ENCODE results near the gene PLA2G4A.

DNA sequence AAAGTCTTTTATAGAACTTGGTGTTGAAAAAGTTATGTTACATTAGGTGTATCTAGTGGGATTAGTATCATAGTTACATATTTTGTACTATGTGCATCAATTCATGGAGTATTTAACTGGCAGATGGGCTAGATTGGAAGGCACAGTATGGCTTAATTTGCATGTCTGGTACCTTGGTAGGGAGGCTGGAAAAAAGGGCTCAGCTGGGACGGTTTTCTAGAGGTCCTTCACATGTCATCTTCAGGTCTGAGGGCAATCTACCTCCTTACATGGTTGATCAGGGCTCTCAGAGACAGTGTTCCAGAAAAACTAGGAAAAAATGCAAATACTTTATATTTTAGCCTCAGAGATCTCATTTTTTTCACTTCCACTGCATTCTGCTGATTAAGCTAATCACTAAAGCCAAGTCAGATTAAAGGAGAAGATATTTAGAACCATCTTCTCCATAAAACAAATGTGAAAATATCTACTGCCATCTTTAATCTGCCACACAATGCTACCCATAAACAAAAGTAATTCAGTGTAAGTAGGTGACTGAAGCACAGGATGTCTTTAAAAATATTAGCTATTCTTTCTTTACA lies 209.3 kb downstream of the PLA2G4A start:
- TF ChIP-seq SMC3 (conservative IDR thresholded peaks at IDR 0.05; ENCODE audit: poor library complexity), result no peak
- TF ChIP-seq, protein P1, sequence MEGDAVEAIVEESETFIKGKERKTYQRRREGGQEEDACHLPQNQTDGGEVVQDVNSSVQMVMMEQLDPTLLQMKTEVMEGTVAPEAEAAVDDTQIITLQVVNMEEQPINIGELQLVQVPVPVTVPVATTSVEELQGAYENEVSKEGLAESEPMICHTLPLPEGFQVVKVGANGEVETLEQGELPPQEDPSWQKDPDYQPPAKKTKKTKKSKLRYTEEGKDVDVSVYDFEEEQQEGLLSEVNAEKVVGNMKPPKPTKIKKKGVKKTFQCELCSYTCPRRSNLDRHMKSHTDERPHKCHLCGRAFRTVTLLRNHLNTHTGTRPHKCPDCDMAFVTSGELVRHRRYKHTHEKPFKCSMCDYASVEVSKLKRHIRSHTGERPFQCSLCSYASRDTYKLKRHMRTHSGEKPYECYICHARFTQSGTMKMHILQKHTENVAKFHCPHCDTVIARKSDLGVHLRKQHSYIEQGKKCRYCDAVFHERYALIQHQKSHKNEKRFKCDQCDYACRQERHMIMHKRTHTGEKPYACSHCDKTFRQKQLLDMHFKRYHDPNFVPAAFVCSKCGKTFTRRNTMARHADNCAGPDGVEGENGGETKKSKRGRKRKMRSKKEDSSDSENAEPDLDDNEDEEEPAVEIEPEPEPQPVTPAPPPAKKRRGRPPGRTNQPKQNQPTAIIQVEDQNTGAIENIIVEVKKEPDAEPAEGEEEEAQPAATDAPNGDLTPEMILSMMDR (IDR thresholded peaks at IDR 0.05; ENCODE audit: poor library complexity, severe bottlenecking), result no peak
- TF ChIP-seq, protein P2, sequence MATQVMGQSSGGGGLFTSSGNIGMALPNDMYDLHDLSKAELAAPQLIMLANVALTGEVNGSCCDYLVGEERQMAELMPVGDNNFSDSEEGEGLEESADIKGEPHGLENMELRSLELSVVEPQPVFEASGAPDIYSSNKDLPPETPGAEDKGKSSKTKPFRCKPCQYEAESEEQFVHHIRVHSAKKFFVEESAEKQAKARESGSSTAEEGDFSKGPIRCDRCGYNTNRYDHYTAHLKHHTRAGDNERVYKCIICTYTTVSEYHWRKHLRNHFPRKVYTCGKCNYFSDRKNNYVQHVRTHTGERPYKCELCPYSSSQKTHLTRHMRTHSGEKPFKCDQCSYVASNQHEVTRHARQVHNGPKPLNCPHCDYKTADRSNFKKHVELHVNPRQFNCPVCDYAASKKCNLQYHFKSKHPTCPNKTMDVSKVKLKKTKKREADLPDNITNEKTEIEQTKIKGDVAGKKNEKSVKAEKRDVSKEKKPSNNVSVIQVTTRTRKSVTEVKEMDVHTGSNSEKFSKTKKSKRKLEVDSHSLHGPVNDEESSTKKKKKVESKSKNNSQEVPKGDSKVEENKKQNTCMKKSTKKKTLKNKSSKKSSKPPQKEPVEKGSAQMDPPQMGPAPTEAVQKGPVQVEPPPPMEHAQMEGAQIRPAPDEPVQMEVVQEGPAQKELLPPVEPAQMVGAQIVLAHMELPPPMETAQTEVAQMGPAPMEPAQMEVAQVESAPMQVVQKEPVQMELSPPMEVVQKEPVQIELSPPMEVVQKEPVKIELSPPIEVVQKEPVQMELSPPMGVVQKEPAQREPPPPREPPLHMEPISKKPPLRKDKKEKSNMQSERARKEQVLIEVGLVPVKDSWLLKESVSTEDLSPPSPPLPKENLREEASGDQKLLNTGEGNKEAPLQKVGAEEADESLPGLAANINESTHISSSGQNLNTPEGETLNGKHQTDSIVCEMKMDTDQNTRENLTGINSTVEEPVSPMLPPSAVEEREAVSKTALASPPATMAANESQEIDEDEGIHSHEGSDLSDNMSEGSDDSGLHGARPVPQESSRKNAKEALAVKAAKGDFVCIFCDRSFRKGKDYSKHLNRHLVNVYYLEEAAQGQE (IDR thresholded peaks at IDR 0.05; ENCODE audit: borderline replicate concordance), result no peak
- TF ChIP-seq TAF1 (IDR thresholded peaks at IDR 0.05; ENCODE audit: low read depth), result no peak
- no peak for TF ChIP-seq EZH2 (IDR thresholded peaks at IDR 0.05; ENCODE audit: borderline replicate concordance, insufficient read depth, low read length, poor library complexity, severe bottlenecking)
- TF ChIP-seq EP300 (conservative IDR thresholded peaks at IDR 0.05; ENCODE audit: poor library complexity, severe bottlenecking), result no peak

Data from neural cell (in vitro differentiated cells).